GM04503 (cell line): ENCODE measurements around the gene PIPOX.

Experiments used
- DNase-seq: peaks from one replicate; pipeline ENCODE4 v3.0.0-alpha.2; 2012; ENCODE audit warnings: low read depth

Gene PIPOX

DNA sequence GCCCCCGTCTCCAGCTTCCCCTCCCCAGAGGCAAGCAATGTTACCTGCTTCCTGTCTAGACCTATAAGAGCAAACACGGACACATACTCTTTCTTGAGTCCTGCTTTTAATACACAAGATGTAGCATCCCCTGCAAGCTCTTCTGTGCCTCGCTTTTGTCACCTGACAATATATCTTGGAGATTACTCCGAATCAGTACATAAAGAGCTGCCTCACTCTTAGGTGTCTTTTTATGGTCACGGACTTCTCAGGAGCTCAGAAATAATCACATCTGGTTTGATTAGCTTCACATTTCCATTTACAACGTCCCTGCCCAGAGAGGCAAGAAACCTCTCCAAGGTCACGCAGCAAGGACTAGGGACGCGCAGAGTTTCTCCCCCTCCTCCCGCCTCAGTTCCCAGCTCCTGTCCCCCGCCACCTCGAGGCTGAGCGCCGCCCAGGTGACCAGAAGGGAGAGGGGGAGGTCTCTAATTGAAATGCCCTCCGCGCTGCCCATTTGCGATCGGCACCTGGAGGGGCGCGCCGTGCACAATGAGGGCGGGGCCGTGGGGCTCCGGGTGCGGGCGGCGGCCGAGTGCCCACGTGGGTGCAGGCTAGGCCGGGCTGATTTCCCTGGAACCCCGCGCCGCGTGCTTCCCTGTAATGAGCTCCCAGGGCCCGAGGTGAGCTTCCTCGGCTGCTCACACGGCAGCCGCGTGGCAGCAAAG is 23.3 kb upstream of the PIPOX start:
- DNase-seq: no peak

DNA sequence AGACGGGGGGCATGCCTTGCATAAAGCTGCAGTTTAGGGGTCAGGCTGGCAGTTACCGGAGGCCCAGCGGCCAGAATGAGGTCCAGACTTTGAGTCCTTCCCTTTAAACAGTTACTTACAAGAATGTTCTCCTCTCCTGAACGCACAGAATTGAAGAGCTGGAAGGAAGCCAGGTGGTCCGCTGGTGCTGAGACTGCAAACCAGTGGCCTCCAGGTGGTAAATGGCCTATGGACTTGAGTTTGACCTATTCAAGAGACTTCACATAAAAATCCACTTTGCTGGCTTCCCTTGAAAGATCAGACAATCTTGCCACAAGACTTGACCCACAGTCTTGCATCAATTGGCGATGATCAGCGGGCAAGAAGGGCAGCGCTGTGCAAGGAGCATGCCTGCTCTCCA is 22.4 kb upstream of the PIPOX start:
- DNase-seq: no peak

DNA sequence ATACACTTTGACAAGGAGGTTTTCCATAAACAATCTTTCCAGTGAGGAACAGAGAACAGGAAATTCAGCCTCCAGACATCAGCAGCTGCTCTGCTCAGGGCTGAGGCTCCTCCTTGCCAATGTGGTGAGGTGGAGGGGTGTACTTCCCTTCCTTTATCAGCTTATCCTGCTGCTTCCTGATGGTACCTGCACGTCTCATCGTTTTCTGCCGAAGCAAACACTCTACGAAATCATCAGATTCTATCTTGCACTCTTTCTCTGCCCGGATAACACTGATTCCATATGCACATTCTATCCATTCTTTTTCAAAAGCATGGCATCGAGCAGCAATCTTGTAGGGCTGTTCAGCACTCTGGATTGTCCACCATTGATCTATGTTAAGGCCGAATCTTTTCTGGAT is 21.7 kb upstream of the PIPOX start:
- no peak for DNase-seq

DNA sequence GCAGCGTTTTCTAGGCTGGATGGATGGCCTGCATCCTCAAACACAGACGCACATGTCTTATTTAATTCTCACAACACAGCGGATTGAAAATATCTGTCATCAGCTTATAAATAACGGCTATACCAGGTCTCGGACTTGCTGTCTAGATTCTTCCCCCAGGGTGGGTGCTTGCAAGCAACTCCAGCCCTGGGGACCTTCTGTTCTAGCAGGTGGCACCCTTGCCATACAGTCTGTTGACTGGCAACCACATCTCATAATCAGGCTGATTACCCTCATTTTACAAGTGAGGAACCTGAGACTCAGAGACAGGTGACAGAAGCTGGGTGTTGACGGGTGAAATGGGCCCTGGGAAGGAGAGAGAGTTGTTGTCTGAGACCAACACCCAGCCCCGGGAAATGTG is 20.9 kb upstream of the PIPOX start:
- no peak for DNase-seq

DNA sequence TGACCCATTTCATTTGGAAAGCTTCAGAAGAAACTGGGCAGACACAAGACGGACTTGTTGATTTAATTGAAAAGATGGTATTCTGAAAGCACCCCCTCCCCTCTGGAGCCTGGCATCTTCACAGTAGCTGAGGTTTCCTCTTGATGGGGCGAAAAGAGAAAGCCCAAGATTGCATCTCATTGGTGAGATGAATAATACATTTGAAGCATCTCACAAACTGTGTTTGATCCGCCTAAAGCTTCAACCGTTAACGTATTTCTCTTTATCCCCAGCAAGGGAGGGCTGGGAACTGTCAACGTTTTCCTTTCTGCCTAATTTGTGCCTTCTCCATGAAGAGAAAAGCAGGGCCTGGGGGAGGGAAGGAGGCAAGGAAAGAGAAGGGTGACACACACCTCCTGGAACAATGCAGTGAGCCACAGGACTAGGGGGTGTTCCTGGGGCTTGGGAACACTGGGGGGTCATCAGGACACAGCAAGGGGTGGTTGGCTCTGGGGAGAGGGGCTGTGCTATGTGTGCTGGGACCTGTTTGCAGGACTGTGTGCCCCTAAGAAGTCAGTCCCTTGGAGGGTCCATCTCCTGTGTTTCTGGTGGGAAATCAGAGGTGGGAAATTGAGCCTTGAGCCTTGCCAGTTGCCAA is 18.5 kb upstream of the PIPOX start:
- no peak for DNase-seq

DNA sequence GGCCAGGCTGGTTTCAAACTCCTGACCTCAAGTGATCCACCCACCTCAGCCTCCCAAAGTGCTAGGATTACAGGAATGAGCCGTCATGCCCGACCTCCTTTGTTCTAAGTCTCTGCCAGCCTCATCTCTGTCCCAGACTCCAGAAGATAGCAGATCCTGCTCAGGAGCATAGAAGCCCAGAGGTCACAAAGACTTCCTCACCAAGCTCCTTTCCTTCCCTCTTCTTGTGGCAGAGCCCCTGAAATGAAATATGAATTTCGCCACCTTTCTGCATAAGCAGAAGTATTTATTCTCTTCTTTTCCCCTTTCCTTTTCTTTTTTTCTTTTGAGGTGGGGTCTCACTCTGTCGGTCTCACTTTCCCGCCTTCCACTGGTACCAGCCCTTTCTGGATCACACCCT is 11.5 kb upstream of the PIPOX start:
- no peak for DNase-seq

DNA sequence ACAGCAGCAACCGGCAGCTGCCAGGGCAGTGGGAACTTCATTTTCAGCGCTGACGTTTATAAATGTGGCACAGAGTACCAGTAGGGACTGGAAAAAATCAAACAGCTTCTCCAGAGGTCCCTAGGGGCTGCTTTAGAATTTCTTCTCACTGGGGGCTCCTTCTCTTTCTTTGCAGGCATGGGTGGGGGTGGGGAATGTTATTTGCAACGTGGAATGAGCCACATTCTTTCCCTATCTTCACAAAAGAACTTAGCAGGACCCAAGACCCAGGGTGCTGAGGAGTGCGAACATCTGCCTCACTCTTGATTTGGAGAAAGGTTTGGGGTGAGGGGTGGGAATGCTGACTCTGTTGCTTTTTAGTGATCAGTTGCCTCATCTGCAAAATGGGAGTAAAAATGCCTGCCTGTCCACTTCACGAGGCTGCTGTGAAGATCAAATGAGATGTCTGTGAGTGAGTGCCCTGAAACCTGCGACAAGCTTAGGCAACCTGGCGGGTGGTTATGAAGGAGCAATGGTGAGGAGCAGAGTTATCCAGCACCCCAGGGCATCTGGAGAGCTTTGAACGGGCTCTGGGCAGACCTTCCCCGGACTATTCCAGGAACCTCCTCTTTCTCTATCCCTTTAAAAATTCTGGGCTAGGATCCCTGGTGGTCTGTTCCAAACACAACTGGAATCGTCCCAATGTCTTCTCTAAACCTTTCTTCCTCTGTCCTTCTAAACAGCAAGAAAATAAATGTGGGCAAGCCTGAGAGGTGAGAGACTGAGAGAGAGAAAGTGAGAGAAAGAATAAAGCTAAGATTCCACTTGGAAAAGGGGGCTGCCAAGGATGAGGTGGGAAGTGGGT is 10.7 kb upstream of the PIPOX start:
- no peak for DNase-seq

DNA sequence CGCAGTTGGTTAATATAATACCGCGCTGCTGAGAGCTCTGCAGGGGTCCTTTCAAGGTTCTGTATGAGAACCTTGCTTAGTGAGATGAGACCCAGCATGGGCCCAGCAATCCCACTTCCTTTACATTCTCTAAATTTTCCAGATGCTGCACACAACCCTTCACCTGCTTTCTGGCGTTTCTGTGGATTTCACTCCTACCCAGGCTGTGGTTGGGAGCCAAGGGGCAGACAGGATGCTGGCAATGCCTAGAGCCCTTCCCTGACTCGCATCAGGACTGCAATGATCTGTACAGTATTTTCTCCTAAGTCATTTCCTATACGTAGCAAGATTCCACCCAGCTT is 10.1 kb upstream of the PIPOX start:
- DNase-seq: no peak

DNA sequence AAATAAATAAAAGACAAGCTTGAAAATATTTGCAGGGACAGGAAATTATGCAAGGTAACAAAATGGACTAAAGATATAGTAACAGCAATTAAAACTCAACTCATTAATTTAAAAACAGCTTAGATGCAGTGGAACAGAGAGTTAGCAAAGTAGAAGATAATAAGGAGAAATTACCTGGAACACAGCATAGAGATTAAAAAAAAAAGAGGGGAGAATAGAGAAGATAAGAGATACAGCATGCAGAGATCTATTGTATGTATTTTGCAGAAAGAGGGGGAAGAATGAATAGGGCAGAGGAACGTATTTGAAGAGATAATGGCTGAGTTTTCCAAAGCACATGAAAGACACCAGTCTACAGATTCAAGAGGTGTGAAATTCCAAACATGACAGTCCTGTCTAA is 8.4 kb upstream of the PIPOX start:
- no peak for DNase-seq

DNA sequence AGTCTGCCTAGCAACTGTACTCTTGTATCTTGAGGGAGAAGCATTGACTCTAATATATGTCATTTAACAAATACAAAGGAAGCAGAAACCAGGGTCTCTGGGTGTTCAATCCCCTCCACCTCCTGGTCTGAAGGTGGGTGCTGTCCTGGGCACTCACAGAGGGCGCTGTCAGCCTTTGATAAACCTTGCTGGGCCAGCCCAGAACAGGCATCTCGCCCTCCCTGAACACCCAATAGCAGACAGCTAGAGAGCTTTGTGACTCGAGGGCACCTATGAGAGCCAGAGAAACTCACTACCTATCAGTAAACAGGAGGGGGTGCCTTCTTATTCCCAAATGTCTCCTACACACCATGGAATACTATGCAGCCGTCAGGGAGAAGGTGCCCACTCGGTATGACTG is 6.4 kb upstream of the PIPOX start:
- no peak for DNase-seq

DNA sequence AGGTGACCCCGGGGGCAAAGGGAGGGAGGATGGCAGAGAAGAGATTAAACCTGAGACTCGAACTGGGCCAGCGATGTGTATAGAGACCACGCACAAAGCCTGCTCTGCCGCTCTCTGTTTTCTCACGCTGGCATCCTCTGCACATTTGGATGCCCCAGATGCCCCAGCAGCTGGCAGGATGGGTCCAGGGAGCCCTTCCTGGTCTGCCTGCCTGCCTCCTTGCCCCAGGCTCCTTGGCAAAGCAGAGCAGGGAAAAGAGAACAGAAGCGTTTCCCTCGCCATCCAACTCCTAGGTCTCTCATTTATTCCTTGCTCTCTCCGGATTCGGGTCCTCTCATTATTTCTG is 5.2 kb upstream of the PIPOX start:
- no peak for DNase-seq

DNA sequence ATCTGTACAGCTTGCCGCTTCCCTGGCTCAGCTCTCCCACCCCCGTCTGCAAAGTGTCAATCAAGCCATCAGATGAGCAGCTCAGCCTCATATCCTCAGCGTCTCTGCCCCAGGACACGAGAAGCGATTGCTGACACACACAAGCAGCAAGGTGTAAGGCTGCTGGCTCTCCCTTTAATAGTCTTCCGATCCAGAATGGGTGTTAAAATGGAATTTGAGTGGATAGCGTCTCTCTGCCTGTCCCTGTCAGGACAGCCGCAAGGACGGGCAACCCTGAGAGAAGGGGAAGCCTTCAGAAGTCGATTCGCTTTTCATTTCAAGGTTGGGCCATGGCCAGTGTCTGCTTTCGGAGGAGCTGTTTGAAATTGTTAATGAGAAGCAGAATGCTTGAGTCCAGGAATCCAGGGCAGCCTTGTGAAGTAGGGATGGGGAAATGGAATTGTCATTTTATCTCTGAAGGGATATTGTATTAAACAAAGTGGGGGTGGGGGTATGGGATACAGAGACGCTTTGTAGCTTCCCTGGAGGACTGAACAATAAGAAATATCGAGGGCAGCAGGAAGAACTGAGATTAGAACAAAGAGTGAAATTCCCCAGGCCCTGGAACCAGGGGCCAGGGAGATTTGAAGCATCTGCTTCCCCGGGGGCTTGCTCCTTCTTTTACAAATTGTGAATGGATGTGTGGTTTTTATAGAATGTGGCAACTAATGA is 4.7 kb upstream of the PIPOX start:
- DNase-seq: no peak

DNA sequence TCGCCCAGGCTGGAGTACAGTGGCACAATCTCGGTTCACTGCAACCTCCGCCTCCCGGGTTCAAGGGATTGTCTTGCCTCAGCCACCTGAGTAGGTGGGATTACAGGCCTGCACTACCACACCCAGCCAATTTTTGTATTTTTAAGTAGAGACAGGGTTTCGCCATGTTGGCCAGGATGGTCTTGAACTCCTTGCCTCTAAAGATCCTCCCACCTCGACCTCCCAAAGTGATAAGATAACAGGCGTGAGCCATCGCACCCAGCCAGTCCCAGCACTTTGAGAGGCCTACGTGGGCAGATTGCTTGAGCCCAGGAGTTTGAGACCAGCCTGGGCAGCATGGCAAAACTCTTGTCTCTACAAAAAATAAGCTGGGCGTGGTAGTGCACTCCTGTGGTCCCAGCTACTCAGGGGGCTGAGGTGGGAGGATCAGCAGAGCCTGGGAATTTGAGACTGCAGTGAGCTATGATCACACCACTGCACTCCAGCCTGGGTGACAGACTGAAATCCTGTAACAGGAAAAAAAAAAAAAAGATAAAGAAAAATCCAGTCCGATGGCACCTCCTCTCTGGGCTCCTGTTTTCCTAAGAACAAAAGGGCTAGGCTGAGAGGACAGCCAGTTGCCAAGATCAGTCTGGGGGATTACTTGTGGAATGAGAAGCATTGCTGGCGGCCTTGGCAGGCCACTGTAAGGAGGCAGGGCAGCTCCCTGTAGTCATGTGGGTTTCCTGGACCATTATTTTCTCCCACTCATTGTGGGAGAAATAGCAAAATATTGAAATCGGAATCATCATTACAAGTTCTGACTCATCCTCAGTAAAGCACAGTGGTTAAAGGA is 3.0 kb upstream of the PIPOX start:
- DNase-seq: peak; percentile 64

DNA sequence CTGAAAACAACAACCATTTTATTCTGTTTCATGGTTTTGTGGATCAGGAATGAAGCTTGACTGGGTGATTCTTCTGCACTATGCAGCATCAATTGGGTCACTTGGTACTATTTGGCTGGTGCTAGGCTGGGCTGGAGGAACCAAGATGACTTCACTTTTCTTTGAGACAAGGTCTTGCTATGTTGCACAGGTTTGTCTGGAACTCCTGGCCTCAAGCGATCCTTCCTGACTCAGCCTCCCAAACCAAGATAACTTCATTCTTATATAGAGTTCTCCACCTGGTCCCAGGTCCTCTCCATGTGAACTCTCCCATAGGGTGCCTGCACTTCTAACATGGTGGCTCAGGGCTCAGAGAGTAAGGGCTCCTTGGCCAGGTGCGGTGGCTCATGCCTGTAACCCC is 1.9 kb upstream of the PIPOX start:
- DNase-seq: no peak

DNA sequence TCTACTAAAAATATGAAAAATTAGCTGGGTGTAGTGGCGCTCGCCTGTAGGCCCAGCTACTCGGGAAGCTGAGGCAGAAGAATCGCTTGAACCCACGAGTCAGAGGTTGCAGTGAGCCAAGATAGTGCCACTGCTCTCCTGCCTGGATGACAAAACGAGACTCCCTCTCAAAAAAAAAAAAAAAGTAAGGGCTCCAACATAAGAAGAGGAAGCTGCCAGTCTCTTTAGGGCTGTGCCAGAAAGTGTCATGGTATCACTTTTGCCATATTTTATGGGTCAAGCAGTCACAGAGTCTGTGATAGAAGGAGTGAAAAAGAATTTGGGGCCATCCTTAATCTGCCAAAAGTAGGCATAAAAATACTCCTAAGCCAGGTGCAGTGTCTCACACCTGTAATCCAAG is 1.4 kb upstream of the PIPOX start:
- no peak for DNase-seq

DNA sequence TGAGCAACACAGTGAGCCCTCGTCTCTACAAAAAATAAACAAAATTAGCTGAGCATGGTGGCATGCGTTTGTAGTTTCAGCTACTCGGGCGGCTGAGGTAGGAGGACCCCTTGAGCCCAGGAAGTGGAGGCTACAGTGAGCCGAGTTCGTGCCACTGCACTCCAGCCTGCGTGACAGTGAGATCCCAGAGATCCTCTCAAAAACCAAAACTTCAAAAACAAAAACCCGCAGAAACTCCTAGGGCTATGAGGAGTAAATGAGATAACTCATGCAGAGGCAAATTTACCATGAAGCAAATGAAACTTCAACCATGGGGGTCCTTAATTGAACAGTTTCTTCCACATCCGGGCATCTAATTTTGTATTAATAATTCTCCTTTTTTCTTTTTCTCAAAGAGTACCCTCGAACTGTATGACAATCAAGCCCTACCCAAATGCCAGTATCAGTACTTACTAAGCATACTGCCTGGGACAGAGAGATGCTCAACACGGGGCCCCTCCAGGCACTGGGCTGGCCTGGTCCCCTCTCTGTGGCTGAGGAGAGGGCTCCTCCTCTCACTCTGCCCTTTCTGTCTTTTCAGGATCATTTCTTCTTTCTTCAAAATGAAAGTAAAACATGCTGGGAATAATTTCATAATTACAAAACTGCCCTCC is 789 bp upstream of the PIPOX start:
- DNase-seq: no peak

DNA sequence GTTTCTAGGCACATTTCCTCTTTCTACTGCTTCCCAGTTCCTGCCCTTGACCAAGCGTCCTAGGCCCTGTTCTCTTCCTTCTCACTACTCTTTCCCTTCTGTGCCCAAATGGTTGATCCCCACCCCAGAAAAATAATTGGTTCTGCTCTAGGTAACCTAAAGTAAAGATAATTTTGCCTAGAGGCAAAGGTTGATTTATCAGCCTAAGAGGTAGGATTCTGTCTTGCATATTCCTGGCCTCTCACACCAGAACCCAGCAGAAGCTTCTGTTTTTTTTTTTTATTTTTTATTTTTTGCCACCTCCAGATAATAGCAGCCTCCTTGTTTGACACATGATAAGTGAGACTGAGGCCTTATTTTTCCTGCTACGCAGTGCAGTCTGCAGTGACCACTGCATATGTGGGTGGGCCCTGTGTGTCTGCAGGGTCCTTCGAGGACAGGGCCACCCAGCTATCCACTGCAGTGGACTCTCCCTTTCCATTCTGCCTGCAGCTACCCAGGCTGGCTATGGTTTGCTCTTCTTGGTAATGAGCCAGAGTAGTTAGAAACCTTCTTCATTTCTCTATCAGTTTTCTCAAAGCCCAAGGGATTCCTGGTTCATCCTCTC is 701 bp downstream of the PIPOX start:
- DNase-seq: no peak

DNA sequence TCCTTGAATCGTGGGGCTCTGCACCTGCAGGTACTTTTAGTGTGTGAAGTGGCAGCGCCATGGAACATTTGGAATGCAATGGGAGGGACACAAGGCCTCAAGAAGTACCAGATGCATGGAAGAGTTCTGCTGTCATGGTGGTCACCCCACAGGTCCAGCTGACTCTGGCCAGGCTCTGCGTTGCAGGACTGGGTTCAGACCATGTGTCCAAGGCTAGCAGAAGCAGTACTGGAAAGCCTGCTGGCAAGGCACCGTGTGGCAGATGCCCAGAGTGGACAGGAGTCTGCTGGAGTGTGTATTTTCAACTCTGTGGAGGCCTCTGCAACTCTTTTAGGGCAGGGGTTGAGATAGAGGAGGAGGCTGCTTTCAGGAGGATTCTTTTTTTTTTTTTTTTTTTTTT is 2.1 kb downstream of the PIPOX start:
- DNase-seq: no peak

DNA sequence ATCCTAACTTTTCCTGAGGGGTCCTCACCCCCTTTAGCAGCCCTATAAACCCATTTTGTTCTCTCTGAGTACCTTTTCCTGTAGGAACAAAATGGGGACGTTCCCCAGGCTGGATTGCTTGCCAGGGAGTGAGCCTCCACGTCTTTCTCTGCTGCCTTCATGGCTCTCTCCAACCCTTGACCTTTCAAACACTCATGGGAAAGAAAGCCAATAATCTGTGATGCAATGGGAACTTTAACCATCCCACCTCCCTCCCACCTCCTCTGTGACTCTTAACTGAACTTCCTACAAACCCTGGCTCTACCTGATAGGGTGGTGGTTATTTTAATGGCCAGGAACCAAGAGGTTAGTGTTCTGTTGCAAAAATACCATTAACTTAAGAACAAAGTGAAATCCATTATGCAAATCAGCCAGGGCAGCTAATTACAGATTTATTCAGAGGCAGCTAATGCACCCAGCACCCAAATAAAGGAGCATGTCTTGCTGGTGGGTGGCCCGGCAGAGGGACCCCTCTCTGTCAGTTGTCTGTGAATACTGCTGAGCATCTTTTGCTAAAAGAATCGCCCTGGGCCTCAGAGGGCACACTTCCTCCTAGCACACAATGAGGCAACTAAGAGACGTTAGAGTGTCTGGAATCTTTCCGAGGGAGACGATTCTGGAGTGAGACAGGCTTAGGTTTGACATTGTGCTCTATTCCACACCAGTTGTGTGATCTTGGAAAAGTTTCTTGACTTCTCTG is 3.0 kb downstream of the PIPOX start:
- DNase-seq: no peak

DNA sequence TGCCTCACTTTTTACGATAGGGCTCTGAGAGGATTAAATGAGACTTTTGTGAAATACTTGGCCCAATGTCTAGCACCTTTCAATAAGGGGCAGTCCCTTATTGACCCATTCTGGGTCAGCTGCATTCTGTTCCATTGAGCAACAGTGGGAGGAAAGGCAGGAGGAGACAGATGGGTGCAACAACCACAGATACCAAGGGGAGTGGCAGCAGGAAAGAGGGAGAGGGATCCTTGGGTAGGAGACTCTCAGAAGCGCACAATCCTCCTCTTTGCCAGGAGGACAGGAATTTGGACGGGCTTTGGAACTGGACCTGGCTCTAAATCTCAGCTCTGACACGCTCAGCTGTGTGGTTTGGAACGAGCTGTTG is 3.5 kb downstream of the PIPOX start:
- DNase-seq: no peak
